PC-9 (cell line): ENCODE results near the gene SLC4A4.

ENCODE experiments used
- EZH2 ChIP-seq: fragments of 200-600 bp; sonication (generic); IDR thresholded peaks from 2 replicates; pipeline ENCODE4 v1.8.0; 2017; ENCODE audit warnings: antibody characterized with exemption, low read depth
- TF ChIP-seq, protein P1 (sequence below): fragments of 200-600 bp; sonication (generic); conservative IDR thresholded peaks from 2 replicates; pipeline ENCODE4 v1.6.1; 2017; ENCODE audit warnings: mixed run types, antibody characterized with exemption, mild to moderate bottlenecking, moderate library complexity

DNA sequence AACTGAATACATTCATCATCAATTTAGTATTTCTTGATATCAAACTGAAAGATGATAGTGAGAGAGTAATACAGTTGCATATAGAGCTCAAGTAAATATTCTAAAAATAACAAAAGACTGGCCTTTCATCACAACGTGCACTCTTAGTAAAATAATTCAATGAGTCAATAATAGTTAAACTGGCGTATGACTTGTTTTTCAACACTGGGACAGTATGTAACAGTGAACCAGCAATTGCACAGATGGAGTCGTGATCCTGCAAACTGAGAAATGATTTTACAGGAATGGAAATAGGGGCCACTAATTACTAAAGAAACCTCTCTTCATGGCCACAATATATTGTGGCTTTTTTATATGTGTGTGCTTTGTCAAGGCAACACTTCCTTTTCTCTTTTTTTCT, 137.4 kb downstream of the SLC4A4 start:
- no peak for TF ChIP-seq EZH2
- TF ChIP-seq, protein P1, sequence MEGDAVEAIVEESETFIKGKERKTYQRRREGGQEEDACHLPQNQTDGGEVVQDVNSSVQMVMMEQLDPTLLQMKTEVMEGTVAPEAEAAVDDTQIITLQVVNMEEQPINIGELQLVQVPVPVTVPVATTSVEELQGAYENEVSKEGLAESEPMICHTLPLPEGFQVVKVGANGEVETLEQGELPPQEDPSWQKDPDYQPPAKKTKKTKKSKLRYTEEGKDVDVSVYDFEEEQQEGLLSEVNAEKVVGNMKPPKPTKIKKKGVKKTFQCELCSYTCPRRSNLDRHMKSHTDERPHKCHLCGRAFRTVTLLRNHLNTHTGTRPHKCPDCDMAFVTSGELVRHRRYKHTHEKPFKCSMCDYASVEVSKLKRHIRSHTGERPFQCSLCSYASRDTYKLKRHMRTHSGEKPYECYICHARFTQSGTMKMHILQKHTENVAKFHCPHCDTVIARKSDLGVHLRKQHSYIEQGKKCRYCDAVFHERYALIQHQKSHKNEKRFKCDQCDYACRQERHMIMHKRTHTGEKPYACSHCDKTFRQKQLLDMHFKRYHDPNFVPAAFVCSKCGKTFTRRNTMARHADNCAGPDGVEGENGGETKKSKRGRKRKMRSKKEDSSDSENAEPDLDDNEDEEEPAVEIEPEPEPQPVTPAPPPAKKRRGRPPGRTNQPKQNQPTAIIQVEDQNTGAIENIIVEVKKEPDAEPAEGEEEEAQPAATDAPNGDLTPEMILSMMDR, result no peak
